ENCODE measurements around the gene R3HDM4.

DNA sequence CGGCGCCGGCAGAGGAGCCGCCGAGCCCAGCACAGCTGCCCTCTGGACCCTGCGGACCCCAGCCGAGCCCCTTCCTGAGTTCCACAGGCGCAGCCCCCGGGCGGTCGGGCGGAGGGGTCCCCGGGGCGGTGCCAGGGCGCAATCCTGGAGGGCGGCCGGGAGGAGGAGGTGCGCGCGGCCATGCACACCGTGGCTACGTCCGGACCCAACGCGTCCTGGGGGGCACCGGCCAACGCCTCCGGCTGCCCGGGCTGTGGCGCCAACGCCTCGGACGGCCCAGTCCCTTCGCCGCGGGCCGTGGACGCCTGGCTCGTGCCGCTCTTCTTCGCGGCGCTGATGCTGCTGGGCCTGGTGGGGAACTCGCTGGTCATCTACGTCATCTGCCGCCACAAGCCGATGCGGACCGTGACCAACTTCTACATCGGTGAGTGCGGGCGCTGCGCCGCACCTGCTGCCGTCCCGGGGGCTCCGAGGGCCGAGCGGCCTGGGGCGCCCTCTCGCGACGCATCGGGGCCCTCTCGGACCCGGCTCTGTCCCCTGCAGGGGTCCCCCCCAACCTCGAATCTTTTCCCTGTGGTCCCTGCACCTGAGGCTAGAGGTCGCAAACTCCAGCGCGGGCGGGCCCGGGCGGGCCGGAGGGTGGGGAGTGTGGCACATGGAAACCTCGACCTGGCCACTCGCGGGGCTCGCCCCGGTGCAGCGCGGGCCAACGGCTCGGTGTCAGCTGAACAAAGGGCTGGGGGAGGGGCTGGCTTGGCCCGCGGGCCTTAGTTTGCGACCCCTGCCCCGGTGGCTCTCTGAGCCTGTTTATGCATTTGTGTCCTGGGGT is 4.5 kb upstream of the R3HDM4 start, which contains the start of gene KISS1R:
- TF ChIP-seq FOXM1 (IDR thresholded peaks at IDR 0.05; ENCODE audit: borderline replicate concordance) (no peak), BHLHE40 (IDR thresholded peaks at IDR 0.05; ENCODE audit: borderline replicate concordance) (no peak), HDGF (IDR thresholded peaks at IDR 0.05; ENCODE audit: borderline replicate concordance) (no peak), SP1 (IDR thresholded peaks at IDR 0.05) (no peak), CTBP1 (IDR thresholded peaks at IDR 0.05; ENCODE audit: borderline replicate concordance) (no peak), FOXA1 (IDR thresholded peaks at IDR 0.05) (no peak), FOXK2 (IDR thresholded peaks at IDR 0.05) (no peak)

Measured in HEK293T (cell line).